ENCODE measurements around the gene GLP2R.

Gene GLP2R

GRCh38 chr17:9814337-9814945 is 11.3 kb upstream of the GLP2R start:
- no peak for DNase-seq

- DNase-seq, result no peak
These were observed 9.3 kb upstream of the GLP2R start for GRCh38 chr17:9816472-9816871.

- DNase-seq, result no peak
These were observed 8.6 kb upstream of the GLP2R start for GRCh38 chr17:9817086-9817485.

- DNase-seq, result no peak
These were observed 7.0 kb upstream of the GLP2R start for GRCh38 chr17:9818760-9819159.

GRCh38 chr17:9820448-9820847 is 5.3 kb upstream of the GLP2R start:
- DNase-seq, result no peak

- DNase-seq, result no peak
These were observed 3.8 kb upstream of the GLP2R start, which contains the start of gene GSG1L2 for GRCh38 chr17:9821921-9822320. Gene GSG1L2 (minus strand): TSS chr17:9822079. CDS start chr17:9822071, 8 bp downstream.

- no peak for DNase-seq
These were observed 1.6 kb upstream of the GLP2R start for GRCh38 chr17:9824094-9824493.

GRCh38 chr17:9824797-9825338 is 856 bp upstream of the GLP2R start:
- DNase-seq, result no peak

- no peak for DNase-seq
These were observed 2.9 kb downstream of the GLP2R start for GRCh38 chr17:9828296-9829295.

GRCh38 chr17:9829343-9829742 is 3.6 kb downstream of the GLP2R start:
- no peak for DNase-seq

- DNase-seq, result no peak
These were observed 5.0 kb downstream of the GLP2R start for GRCh38 chr17:9830711-9831110.

GRCh38 chr17:9833922-9834321 is 8.2 kb downstream of the GLP2R start:
- no peak for DNase-seq

- DNase-seq, result no peak
These were observed 12.1 kb downstream of the GLP2R start for GRCh38 chr17:9837551-9838471.

- DNase-seq, result no peak
These were observed 13.7 kb downstream of the GLP2R start for GRCh38 chr17:9839433-9839832.

GRCh38 chr17:9842057-9842758 is 16.5 kb downstream of the GLP2R start:
- DNase-seq, result no peak

GRCh38 chr17:9843152-9844010 is 17.7 kb downstream of the GLP2R start:
- DNase-seq, result no peak

- no peak for DNase-seq
These were observed 18.4 kb downstream of the GLP2R start for GRCh38 chr17:9844153-9844552.

- DNase-seq, result no peak
These were observed 19.6 kb downstream of the GLP2R start for GRCh38 chr17:9845306-9845705.

GRCh38 chr17:9850151-9850550 is 24.4 kb downstream of the GLP2R start:
- no peak for DNase-seq

GRCh38 chr17:9854255-9854654 is 28.5 kb downstream of the GLP2R start:
- no peak for DNase-seq

- DNase-seq, result no peak
These were observed 29.3 kb downstream of the GLP2R start for GRCh38 chr17:9855036-9855435.

Measured in activated CD4-positive, alpha-beta T cell treated with anti-CD3 and anti-CD28 coated beads, Interleukin-2, amount 50 U/mL, for 16 hours (primary cell).